NCI-H510A treated with DMSO at 0.1 percent for 48 hours (cell line): ENCODE measurements around the gene MYRFL.

Source experiments
- DNase-seq: peaks from one replicate; lab custom pipeline; 2025; lab: John Stamatoyannopoulos, UW

MYRFL gene

DNA sequence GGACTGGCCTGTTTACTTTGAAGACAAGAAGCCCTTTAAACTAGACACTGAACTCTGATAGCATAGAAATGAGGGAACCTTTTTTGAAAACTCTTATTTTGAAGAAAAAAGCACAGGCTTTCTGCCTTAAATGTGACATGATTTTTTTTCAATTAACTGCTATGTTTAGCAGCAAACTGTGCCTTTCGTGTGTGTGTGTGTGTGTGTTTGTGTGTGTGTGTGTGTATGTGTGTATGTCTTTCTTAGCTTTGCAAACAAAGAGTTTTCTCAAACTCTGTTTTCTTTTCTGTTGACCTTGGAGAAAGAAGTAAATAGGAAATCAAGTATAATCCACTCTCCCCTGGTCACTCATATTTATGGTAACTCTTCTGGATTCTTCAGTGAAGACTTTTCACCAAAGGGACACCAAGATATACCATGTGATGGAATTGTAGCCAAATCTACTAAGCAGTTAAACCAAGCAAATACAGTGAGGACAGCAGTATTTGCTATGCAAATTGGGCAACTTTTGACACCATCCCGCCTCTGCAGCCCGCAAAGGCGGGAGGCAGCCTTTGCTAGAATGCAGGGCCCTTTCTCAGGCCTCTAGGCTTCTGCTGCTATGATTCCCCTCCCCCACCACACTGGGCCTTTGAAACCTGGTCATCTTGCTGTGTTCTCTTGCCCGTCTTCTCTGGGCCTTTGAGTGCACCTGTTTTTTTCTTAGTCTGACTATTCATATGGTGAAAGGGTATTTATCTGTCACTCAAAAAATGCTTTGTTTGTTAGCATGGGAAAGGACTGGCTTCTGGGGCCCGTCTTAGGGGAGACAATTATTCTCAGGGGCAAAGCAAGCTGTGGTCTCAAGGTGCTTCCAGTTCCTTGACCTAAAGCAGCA, 107.9 kb downstream of the MYRFL start:
- DNase-seq = no peak

DNA sequence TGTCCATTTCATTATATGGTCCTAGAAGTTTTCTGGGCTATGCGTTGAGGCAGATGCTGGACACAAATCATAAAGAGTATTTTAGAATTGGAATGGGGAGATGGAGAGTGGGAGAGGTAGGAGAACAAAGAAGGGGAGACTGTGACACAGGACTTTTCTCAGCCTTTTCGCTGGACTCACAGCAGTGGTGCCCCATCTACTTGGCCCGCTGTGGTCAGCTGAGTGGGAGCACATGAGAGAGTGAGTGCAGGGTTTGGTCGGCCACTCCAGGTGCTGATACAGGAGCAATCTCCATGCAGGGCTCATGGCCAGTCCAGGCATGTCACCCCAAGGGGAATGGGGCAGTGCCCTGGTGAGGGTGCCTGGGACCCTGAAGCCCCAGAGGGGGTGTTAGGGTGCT, 109.0 kb downstream of the MYRFL start:
- DNase-seq = no peak

DNA sequence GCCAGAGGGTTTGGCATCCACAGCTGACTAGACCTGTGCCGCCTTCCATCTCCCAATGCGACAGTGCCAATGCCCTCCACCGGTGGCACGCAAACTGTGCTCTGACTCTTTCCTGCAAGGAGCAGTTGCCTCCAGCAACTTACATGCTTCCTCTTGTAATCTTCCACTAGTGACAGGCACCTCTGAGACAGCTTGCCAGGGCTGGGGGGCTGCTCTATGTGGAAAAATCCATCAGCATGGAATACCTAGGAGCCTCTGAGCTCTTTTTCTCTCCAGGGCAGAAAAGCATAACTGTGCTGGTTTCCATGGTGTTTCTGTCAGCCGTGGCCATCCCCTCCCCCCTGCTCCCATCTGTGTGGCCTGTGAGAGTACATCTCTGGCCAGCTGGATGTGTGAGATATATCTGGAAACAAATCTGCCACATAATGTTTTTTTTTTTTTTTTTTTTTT, 110.6 kb downstream of the MYRFL start:
- no peak for DNase-seq

DNA sequence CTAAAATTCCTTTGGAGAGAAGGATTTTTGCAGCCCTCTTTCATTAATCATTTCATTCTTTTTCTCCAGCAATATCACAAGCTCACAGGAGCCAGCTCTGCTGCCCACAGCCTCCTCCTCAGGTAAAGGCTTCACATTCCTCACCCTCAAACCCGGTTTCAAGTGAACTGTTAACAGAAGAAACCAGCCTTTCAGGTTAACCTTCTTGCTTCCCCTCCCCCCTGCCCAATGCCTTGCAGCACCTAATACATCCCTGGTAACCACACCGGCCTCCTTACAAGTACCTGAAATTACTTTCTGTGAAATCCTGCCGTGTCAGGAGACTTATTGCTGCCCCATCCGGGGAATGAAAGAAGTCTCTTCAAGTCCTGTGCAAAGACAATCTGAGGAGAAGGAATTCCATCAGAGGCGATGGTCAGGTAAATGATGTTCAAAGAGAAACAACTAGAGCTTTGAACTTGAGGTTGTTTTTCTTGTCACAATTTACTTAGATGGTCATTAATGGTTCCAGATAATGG, 111.2 kb downstream of the MYRFL start:
- no peak for DNase-seq

DNA sequence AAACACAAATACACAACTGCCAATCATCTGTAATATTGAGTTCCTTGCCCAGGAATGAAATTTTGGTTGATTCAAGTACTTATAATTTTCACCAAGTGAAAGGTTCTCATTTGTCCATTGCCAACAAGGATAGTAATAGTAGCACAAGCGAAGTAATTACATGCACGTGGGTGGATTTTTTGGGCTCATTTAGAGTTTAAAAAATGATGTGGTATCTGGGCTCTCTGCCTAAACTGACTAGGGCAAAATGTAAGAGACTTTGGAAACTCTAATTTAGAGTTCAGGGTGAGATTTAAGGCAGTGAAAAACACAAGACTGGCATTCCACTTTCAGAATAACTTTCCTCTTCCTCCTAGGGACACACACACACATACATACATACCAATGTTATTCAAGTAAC, 111.7 kb downstream of the MYRFL start:
- no peak for DNase-seq

DNA sequence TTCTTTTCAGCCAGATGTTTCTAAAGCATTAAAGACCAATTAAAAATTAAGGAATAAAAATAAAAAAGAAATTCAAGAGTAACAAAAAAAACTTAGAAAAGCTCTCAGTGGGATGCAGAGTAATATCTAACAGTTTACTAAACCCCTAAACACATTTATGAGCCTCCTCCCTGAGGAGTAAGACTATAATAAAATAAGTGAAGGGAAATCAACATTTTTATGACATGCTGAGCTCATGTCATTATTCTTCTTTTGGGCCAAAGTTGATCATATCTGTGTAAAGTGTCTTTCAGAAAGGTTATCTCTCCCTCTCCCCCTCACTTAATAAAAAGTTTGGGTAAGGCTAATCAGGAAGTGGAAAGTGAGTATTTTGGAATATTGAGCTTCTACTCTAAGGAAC, 122.1 kb downstream of the MYRFL start:
- no peak for DNase-seq

DNA sequence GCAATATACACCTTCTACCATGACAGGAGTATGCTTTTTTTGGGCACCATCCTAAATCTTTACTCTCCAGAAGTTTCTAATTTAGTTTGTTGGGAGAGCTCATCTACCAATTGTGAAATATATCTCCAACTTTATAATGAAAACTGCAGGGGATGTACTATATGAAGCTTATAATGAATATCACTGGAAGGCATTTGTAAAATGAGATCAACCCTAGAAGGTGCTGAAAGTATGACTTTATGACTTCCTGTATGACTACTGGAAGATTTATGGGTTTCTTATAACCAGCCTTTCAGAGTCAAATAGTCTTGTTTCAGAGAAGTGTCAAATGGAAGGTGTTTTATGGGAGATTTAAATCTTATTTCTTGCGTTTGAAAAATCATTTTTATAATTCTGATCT, 122.9 kb downstream of the MYRFL start:
- DNase-seq = no peak

DNA sequence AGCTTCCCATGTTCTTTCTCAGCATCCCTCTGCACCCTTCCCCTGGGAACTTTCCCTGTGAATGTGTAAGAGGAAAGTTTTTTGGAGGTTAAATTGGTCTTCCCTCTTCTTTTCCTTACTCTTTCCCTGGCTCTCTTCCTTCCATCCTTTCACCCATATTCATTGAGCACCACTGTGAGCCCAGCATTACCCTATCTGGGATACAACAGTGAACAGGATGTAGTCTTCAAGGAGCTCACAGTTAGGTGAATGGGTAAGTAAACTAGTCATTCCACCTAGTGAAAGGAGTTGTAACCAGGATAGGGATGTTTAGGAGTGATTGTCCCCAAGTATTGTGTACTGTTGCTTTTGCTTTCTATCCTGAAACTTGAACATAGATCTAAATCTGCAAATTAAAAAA, 123.8 kb downstream of the MYRFL start:
- DNase-seq = no peak

DNA sequence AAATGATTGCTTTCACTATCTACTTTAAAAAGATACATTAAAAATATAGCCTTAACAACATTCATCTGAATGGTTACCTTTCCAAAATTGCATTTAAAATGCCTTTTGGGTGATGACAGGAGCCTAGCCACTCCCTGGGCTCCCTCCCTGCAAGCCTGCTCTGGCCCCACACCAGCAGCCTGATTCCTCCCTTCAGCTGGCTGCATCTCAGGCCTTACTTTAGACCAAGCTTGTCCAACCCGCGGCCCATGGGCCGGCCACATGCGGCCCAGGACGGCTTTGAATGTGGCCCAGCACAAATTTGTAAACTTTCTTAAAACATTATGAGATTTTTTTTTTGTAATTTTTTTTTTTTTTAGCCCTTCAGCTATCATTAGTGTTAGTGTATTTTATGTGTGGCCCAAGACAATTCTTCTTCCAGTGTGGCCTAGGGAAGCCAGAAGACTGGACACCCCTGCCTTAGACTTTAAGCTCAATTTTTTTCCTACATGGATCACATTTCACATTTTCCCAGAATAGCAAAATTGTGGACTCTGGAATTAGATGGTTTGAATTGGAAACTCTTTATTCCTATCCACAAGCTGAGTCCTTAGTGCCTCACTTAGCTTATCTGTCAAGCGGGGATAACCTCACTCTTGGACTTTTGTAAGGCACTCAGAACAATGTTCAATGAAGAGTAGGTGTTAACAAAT, 124.4 kb downstream of the MYRFL start:
- no peak for DNase-seq

DNA sequence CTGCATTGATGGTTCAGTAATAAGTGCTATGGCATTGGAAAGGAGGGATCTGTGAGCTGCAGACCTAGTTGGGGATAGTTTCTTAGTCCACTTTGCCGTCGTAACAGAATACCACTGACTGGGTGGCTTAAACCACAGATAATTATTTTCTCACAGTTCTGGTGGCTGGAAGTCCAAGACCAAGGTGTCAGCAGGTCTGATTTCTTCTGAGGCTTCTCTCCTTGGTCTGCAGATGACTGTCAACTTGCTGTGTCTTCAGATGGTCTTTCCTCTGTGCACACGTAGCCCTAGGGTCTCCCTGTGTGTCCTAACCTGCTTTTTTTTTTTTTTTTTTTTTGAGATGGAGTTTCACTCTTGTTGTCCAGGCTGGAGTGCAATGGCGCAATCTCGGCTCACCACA, 126.1 kb downstream of the MYRFL start:
- no peak for DNase-seq

DNA sequence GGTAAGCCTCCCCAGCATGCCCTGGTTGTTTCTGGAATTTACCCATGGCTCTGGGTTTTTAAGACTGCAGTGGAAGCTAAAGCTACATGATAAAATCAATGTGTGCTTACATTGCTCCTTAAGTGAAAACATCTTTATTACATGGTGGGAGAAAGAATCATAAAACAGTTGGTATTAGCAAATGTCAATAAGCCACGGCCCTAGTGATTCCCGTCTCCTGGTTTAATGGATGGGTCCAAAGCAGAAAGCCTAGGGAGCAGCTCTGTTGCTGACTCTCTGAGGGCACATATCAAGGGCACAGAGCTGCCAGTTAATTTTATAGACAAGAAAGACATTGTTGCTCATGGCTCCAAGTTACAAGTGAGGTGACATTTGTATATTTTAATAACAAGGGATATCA, 127.9 kb downstream of the MYRFL start:
- DNase-seq = no peak

DNA sequence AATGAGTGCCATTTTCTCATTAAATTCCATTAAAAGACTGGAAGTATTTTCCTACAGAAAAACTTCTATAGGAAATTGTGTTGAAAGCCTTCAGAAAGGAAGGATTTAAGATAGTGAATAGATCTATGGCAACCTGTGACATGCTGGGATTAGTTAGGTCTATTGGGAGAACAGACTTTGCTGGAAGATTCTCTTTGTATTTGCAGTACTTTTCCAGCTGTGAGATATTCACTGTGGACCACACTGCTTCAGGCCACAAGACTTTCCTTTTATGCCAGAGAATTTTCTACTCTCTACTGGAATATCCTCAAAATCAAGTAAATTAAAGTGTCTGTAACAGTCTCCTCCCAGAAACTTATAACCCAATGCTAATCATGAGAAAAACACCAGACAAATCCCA, 136.2 kb downstream of the MYRFL start:
- no peak for DNase-seq

DNA sequence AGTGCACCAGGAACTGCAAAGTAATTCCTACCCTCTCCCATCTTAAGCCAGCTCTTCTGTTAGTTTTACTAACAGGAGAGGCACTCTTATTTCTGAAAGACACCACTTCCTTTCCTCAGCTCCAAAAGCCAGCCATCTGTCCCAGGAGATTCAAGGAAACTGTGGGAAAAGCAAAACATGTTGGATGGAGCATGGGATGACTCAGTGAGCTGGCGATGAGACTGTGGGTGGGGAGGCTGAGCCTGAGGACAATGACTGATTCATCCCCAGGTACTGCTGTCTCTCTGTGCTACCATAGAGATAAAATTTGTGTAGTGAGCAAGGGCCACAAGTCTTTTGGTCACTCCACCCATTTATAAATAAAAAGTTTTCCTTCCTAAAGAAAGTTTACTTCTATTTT, 141.4 kb downstream of the MYRFL start:
- DNase-seq = no peak

DNA sequence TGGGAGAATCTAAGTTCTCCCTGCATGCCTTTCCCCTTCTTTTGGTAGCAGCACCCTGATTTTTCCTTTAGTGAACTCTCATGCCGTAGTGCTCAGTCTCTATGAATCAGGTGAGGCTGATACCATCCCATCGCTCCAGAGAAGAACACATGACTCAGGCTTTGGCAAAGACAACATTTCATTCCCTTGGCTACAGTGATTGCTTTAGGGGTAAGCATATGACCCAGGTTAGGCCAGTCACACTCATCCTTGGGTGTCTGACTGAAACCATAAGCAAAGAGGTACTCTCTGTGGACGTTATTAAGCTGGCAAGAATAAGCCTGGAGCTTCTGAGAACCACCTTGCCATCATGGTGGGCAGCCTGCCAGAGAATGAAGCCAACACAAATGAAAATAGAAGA, 141.8 kb downstream of the MYRFL start:
- no peak for DNase-seq

DNA sequence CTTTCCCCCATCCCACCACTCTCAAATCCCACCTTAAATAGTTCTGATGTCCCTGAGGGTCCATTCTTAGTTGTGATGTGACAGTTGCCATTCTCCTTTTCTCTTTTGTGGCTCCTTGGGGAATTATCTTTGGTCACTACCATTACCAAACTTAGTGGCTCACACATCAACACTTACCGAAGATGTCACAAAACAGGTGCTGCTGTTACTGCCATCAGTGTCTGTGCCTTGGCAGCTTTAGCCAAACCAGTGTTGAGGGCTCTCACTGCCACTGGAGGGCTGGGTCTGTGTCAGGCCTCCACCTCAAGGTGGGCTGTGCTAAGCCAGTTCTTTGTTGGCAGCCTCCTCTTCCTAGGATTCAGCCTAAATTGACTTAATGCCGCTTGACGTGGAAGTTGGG, 144.0 kb downstream of the MYRFL start:
- DNase-seq = no peak

DNA sequence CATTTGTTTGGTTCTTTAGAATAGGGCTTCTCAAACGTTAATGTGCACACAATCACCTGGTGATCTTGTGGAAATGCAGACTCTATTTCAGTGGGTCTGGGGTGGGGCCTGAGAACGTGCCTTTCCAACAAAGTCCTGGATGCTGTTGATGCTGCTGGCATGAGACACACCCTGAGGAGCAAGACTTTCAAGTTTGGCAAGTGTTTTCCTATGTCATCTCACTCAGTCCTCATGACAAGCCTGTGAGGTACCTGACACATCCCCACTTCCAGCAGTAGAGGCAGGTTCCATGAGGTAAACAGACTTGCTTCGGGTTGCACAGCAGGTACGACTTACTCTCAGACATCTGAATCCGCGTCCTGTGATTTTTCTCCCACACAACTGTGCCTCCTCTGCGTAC, 147.1 kb downstream of the MYRFL start:
- DNase-seq = no peak

DNA sequence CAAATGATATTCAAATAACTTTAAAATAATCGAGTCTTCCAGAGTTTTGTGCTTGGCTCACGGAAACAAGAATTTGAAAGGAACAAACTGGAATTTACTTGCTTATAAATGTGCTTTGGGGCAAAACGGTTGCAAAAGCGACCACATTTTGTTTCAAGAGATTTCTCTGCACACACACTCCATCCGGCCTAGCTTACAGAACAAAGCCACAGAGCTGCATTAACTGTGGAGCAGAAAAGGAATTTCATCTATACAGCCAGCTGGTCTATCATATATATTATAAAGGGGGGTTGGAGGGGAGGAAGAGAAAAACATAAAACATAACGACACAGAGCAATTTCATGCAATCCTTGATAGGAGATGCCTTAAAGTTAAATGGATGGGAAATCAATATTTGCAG, 153.0 kb downstream of the MYRFL start:
- no peak for DNase-seq

DNA sequence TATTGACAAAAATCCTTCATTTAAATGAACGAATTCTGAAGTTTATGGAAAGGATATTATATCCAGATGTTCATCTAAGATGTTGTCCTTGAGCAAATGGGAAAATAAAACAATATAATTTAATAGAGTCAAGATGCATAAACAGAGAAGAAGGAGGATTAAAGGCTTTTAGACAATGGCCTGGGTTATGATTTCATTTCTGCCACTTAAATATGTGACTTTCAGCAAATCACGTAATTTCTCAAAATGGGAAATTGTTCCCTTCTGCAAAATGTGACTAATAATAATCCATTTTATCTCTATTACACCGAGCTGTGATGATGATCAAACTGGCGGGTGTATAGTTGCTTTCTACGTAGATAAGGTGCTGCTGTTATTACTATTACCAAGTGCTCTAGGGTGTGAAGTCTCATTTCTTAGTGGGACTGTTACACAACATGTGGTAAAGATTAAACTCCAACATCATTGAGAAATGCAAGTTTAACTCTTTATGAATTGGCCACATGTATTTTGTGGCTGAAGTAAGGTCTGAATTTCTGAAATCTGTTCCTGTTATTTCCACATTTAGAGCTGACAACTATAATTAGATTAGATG, 157.0 kb downstream of the MYRFL start:
- no peak for DNase-seq

DNA sequence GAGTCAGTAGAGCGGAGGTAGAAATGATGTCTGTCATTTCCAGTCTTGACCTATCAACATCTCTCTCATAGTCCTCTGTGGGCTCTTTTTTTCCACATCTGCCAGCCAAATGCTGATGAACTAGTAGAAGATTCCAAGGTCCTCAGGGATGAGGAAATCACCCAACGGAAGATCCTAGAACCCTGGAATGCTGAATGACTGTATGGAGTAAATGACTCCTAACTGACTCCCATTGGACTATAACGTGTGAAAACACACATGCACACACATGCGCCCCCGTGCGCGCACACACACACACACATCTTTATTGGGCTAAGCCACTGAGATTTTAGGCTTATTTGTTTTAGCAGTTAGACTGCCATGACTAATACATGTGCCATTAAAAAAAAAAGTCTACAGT, 159.2 kb downstream of the MYRFL start:
- DNase-seq = no peak

DNA sequence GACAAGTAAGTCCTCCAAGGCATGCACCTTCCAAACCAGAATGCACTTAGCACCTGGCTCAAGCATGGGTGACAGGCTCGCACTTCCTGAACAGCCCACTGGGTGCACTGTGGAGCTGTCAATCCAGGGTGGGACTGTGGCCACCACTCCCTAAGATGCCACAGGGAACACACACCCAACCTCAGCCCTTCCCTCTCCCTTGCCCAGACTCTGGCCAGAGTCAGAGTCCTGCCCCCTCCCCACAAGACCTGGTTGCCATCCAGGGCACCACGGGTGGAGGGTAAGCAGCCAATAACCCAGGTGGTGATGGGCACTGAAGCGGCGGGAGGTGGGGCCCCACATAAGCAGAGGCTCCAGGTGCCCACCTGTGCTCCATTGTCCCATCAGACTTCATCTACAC, 160.6 kb downstream of the MYRFL start:
- no peak for DNase-seq

DNA sequence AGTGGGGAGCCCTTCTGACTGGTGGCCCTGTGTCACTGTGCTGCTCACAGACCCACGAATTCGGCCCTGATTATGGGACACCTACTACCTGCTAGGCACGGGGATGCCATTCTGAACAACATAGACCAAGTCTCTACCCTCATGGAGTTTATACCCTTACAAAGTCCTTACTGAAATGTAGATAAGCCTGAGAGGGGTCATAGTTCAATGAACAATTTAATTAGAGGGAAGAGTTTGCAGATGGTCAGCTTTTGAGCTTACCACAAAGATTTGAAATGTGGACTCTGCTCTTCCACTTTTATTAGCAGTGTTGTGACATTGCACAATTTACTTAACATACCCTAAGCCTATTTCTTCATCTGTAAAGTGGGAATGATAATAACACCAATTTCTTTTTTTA, 161.1 kb downstream of the MYRFL start:
- no peak for DNase-seq

DNA sequence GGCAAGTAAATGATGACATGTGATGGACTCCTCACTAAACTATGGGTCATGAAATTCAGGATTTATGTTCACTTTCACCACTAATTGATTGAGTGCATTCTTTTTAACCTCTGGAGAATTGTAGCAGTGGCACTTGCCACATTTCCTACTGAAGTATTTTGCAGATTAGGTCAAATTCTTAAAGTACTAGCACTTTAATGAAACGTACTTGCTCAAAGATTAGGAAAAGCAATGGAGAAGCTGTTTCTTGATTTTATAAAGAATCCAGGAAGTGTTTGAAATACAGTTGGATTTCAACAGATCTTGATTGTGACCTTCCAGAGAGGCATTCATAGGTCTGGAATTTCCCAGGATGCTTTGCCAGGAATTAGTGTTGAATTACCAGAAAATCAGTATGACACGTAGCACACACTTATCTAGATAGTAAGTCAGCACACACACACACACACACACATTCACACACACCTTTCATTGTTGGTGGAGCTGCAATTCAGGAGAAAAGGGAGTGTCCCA, 162.6 kb downstream of the MYRFL start:
- no peak for DNase-seq
